GOT3 (cell line): Measurements from ENCODE around the gene ZNF106.

Experiments
- DNase-seq: peaks from one replicate; lab custom pipeline; 2025; ENCODE audit warnings: mixed read lengths; lab: John Stamatoyannopoulos, UW

ZNF106 gene

DNA sequence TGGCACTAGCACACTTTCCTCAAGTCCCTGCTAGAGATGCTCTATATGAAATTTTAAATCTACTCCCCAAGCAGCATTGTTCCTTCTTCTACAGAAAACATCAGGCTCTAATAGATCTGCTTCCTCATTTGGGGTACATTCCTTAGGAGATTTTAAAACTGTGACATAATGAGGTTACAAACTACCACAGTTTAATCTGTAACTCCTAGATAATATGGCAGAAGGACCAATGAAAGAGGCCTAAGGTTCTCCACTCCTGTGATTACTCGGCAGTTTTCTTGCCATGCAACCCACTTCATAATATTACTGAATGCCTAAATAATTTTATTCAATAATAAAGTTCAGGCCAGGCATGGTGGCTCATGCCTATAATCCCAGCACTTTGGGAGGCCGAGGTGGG, 16.1 kb downstream of the ZNF106 start:
- no peak for DNase-seq

DNA sequence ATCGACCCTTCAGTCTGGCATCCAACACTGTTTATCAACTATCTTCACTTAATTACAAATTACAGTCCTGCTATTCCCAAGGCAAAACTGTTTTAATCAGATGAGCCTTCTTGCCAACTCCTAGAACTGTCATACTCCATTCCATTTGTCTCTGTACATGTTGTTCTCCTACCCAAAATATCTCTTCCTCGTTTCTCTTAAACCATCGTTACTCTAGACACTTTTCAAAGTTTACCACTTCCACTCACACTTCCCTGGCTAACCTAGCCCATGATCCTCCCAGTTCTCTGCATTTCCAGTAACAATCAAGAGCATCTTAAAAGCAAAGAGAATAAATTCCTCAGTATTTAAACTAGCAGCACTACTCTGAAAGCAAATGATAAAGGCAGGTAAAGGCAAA, 19.9 kb downstream of the ZNF106 start:
- DNase-seq: no peak

DNA sequence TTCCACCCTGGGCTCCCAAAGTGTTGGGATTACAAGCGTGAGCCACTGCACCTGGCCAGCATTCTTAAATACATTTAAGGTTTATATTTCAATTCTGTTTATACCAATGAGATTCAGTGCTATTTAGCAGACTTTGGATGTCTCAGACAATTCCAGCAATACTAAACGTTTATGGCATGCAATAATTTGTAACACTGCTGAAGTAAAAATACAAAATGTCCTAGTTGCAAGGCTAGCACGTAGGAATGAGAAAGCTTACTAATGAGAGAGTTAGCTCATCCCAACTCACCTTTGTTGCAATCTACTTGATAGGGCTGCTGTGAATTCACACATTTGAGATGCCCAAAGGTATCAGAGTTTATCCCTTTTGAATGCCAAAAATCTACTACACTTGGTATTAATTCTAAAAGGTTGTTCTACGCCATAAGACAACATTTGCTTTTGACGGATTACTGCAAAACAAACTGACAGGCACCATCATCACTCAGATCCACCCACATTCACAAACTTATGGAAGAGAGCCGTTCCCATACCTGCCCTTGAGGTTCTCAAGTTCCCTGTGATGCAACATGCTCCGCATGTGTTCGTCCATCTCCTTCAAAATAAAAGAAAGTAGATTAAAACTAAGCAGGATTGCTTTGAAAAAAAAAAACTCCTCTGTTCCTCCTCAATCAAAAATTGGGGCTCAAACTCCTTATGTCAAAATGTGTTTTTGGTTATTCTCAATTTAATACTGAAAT, 25.3 kb downstream of the ZNF106 start:
- DNase-seq: no peak

DNA sequence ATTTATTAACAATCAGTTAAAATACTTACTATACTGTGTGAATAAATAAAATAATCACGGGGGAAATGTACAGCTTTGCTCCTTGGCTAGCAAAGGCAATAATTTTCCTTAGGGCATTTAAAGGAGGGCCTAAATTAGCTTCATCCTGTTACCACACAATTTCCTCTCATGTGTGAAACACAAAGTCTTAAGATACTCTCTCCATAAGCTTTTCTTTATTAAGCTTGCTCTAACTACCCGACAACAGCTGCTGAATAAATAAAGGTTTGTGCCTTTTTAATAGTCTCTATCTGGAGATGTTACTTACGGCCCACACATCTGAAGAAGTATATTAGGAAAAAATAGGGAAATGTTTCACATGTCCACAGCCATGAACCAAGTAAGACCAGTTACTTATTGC, 29.7 kb downstream of the ZNF106 start:
- DNase-seq: no peak

DNA sequence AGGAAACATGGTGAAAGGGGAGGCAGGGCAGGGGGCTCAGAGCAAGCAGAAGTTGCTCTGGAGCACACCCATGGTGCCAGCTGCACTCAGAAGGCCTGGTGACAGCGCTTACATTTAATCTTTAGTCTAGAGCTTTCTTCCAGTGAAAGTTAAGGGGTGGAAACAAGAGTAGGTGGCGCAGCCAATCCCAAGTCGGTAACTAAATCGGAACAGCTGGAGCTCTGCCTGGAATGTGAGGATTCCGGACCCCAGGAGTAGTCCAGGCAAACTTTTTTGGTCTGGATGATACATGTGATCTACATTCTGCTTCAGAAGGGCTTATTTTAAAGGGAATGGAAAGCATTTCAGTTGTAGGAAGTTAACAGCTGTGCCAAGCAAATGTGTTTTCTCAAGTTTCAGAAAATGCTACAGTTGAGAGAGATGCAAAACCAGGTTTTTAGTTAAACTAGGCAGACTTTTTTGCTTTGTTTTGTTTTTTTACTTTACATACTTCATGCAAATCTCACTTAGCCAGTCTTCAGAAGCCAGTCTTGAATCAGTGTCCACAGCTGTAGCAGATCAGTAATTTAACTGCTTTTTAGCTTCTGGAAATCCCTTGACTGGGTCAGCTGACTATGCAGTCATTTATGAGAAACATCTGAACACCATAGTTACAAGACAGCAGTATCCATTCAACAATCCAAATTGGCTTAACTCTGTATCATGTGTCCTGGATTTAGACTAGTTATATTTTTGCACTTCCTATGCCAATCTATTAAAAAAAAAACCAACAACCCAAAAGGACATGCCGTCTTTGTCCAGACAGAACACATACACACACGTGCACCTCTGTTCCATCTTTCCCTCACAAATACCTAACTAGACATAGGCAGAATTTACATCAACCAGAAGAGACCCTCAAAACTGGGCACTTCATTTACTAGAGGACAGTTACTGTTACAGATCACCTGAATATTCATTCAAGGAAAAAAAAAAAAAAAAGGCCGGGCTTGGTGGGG, 33.2 kb downstream of the ZNF106 start:
- DNase-seq: no peak

DNA sequence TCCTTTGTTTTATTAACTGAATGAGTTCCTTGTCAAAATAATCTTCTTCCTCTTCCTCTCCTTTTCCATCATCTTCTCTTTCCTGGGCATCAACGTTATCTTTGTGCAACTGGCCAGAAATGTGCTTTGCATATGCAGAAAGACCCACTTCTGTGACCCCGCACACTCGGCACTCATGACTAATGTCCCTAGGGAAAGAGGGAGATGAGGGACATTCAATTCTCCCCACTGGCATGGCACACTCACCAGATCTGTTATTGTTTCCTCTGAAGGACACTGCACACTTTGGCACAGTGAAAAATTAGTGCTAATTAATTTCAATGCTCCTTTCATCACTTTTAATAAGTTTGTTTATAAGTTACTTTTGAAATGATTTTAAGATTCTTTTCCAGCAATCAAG, 34.0 kb downstream of the ZNF106 start:
- DNase-seq: no peak

DNA sequence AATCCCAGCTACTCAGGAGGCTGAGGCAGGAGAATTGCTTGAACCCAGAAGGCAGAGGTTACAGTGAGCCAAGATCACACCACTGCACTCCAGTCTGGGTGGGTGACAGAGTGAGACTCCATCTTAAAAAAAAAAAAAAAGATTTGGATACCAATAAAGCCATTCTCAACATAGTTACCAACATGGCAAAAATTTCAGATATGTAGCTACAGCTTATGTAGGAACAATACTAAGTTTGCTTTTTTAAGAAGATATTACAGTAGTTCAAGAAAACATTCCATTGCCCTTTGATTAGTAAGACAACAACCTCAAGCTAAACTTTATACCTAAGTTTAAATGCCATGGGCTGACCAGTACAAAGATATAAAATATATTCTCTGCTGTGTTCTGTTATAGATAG, 34.4 kb downstream of the ZNF106 start:
- DNase-seq: no peak

DNA sequence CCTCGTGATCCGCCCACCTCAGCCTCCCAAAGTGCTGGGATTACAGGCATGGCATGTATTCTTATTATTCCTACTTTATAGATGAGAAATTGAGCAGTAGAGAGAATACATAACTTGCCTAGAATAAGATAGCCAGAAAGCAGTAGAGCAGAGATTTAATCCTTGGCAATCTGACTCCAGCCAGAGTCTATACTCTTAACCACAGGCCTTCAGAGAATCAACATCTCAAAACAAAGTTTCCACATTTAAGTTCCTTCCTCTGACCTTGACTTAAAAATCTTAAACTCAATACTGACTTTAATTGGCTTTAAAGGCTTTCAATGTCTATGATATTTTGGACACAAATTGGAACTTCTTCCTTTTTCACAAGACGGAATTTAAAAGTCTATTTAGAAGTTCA, 37.1 kb downstream of the ZNF106 start:
- no peak for DNase-seq

DNA sequence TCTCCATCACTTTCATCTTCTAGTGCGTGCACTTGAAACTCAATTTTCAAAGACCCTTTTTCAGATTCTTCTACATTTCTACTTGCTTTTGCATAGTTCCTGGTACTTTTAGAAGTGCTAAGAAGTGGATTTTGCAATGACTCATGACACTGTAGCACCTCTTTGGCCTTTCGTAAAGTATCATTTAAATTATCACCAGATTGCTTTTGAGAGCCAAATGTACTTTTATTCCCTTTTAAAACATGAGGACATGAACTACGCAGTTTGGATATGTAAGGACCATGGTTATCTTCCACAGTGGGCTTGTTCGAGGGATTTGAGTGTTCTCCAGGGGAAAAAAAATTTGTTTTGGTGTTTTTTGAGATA, 40.5 kb downstream of the ZNF106 start:
- DNase-seq: no peak

DNA sequence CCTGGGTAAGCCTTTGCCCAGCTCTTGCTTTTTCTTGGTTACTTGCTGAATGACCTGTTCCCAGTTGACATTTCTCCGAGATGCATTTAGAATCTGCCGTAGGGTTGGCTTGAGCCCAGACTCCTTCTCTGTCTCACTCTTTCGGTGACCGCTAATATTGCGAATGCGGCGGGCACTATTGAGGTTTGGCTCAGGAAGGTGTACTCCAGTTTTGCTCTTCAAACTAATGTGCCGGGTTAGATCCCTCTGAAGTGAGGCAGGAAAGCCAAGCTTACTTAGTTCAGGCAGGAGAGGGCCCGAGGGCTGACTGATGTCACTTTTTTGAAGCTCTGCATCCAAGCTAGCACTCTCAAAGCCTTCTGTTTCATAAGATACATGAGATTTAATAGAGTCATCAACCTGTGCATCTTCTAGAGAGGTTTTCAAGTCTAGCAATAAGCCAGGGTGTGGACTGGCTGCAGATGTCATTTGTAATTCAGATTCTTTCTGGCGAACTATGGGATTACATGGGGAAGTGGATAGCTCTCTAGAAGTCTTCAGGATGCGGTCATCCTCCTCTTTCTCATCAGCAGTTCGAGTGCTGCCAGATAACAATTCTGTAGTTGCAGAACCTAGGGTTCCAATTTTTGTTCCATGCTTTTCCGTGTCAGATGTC, 41.0 kb downstream of the ZNF106 start:
- no peak for DNase-seq

DNA sequence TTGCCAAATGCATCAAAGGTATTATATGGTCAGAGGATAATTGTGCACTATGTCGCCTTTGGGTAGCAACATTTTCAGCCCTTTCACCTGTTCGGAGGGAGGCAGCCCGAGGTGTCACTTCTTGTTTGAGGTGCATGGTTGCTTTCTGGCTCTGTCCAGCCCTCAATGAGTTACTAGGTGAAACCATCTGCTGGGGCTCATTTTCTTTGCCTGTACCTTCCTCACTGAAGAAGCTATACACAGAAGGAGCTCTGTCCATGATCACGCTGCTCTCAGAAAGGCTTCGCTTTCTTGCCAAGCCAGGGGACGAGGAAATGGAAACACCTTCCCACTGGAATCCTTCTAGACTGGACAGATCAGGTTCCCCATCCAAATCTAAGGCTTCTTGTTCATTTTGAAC, 42.7 kb downstream of the ZNF106 start:
- DNase-seq: no peak

DNA sequence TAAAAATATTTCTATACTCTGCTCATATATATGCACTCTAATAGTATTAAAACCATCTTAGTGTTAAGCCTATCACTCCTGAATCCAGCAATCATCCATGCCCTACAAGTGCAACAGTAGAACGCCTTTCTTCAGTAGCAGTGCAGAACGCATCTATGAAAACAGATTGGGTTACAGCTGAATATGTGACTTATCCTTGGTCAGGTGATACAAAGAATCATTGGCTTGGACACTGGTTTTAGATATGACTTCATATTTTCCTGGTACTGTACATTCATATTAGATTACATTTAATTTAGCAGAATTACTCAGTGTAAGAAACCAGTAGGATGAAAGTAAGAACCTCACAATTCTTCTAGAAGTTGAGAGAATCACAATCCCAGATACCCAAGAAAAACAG, 43.3 kb downstream of the ZNF106 start:
- DNase-seq: no peak

DNA sequence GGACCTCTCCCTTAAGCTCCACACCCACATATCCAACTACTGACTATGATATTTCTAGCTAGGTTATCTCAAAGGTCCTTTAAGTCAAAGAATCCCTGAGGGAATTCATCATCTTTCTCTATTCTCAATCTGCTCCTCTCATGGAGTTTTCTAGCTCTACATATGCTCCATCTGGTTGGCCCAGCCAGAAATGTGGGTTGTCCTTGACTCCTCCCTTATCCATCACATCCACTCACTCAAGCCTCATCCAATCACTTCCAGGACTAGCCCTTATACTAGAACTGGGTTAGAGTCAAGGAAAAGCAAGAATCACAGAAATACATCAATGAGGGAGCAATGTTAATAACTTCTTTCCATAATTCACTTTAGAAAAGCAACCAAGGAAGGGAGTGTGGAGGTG, 45.4 kb downstream of the ZNF106 start:
- DNase-seq: no peak

DNA sequence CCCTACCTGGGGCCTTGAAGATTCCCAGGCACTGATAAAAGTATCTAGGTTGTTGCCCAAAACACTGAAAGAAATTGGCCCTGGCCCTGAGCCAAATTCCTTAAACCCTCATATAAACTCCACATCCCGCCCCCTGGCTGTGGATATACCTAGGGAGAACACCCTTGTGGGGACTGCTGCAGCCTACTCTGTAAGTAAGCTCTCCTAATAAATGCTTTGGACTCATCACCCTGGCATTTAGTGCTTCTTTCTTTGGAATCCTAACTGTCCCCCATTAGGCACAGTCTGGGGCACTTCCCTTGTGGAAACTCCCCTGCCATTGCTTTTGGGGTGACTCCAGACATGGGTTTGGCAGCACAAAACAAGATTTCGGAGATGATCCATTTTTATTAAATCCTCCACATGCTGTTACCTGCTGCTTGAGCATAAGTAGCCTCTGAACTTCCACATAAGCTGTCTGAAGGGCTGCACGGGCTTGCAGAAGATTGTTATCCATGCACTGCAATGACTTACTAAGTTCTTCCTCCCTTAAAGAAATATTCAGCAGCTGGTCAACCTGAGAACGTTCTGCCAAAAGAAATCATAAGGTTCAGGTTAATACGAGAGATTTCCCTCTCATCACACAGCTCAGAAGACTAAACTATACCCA, 46.4 kb downstream of the ZNF106 start:
- DNase-seq: no peak

DNA sequence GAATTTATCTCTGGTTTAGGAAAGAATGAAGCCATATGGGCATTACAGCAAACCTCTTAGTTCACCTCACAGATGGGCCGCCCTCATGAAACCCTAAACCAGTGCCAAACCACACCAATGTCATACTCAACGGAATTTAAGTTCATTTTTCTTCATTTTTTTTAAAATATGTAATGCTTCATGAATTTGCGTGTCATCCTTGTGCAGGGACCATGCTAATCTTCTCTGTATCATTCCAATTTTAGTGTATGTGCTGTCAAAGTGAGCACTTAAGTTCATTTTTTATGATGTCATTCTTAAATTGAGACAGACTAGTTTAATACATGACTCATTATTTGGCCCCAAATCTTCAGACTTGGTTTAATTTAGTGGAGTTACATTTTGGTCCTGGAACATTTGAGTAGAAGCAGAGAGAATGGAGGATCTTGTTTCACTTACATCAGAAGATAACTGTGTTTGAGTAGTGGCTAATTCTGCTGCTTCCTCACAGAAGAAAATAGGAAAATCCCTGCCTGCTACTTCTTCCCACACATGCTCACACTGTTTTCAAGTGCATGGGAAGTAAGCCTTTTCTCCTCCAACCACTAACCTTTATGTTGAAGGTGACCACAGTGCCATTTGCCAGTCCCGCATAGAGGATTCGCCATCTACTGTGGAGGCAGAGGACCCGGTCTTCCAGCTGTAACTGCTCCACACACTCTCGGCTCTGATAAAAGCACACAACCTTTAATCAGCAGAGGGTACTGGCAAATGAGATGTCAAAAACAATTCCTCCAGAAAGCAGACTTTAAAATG, 63.3 kb downstream of the ZNF106 start:
- DNase-seq: no peak

DNA sequence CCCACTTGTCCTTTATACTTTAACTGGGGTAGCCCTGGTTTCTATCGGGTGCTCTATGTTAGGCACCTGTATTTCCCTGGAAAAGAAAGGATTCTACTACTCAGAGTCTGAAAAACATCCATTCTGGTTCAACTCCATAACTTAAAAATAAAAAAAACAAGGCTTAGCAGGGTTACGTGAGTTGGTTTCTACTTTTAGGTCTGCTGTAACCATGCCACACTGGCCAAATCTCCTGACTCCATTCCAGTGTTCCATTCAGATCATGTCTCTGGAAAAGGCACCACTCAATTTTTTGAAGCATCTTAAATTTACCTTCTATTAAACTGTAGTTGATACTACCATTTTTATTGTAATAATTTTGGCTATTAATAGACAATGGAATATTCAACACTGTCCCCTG, 69.6 kb downstream of the ZNF106 start:
- DNase-seq: no peak

DNA sequence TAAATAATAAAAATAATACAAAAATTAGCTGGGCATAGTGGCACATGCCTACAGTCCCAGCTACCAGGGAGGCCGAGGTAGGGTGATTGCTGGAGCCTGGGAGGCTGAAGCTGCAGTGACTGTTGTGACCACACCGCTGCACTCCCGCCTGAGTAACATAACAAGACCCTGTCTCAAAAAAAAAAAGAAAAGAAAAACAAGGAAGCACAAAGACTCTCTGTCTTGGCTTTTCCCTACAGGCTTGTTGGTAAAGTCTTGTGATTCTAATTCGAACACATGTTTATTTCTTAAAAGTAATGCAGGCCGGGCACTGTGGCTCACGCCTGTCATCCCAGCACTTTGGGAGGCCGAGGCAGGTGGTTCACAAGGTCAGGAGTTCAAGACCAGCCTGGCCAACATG, 71.6 kb downstream of the ZNF106 start:
- DNase-seq: no peak

DNA sequence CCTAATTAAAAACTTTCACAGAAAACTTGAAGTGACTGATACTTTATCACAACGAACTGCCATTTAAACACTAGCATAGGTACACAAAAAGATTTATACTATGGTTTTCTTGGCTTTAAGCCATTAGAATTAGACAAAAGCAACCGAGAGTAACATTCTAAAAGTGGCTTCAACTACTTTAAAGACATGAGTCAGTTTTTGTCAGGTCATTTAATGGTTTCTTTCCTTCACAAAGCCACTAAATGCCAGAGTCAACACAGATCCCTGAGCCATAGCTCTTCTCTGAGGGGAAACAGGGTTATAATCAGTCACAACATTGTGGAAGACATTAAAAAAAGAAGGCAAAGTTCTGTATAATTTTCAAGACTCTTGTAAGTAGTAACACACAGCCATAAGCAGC, 77.0 kb downstream of the ZNF106 start:
- no peak for DNase-seq

DNA sequence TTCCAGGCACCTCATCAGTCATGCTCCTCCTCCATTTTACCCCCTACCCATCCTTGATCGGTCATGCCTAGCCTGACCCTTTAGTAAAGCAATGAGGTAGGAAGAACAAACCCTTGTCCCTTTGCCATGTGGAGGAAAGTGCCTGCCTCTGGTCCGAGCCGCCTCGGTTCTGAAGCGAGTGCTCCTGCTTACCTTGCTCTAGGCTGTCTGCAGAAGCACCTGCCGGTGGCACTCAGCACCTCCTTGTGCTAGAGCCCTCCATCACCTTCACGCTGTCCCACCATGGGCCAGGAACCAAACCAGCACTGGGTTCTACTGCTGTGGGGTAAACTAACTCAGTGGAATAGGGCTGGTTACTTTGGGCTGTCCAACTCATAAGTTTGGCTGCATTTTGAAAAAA, 79.1 kb downstream of the ZNF106 start:
- DNase-seq: no peak

DNA sequence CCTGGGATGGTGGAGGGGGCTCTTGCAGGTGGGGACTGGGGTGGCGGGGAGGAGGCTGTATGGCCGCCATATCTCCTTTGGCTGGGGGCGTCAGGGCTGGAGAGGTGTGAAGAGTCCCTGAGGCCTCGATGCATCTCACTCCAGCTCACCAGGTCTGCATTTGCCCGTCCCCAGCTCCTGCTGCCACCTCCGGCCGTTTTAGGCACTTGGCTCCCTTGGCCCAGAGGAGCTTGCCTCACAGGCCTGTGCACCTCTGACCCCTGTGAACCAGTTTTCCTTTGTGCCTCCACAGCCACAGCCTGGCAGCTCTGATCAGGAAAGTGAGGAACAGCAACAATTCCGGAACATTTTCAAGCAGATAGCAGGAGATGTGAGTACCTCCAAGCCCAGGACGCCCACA, 81.9 kb downstream of the ZNF106 start:
- DNase-seq: no peak

DNA sequence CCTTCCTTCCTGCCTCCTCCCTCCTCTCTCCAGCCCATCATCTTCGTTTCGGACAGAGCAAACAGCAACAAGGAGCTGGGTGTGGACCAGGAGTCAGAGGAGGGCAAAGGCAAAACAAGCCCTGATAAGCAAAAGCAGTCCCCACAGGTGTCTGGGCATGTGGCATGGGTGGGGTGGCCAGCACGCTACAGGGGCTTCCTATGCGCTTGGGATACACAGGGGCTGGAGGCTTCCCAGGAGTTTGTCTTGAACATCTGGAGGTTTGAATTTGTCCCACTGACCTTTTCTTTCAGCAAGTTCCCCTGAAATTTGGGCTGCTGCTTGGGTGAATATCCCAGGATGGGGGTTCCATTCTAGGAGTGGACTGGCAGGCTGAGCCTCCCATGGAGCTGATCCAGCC, 82.8 kb downstream of the ZNF106 start:
- no peak for DNase-seq
